Islet of Langerhans (tissue), 1 donor: ENCODE results near the gene KLHL18.
"Not testable (repeated sequence)": the region's sequence is repeated elsewhere in the genome, so short reads cannot be mapped to it uniquely, and the experiment has no call there.

Source experiments
- FAIRE-seq: peaks from one replicate; lab custom pipeline; 2011; peaks lifted over from hg19 to GRCh38; lab: Jason Lieb, UNC

KLHL18 gene

GRCh38 chr3:47282424-47283192 lies at the start of gene KLHL18, which contains the start of gene KIF9:
TSS of gene KLHL18 (plus strand) at chr3:47282944. CDS start at chr3:47282966, 22 bp downstream.
TSS of gene KIF9 (minus strand) at chr3:47282799. CDS start at chr3:47277374, 5,425 bp downstream.
- no peak for FAIRE-seq

- no peak for FAIRE-seq
Measured at GRCh38 chr3:47238017-47238416, 44.7 kb upstream of the KLHL18 start.

- no peak for FAIRE-seq
Measured at GRCh38 chr3:47239929-47240328, 42.8 kb upstream of the KLHL18 start.

- no peak for FAIRE-seq
Measured at GRCh38 chr3:47243419-47244147, 39.2 kb upstream of the KLHL18 start.

- no peak for FAIRE-seq
Measured at GRCh38 chr3:47244531-47245100, 38.1 kb upstream of the KLHL18 start.

- FAIRE-seq: no peak
Measured at GRCh38 chr3:47245271-47245670, 37.5 kb upstream of the KLHL18 start.

GRCh38 chr3:47247131-47248064 lies 35.3 kb upstream of the KLHL18 start:
- FAIRE-seq: no peak

- FAIRE-seq: no peak
Measured at GRCh38 chr3:47250309-47251060, 32.3 kb upstream of the KLHL18 start.

GRCh38 chr3:47251085-47251484 lies 31.7 kb upstream of the KLHL18 start:
- not testable (repeated sequence) for FAIRE-seq

- FAIRE-seq: no peak
Measured at GRCh38 chr3:47251689-47252088, 31.1 kb upstream of the KLHL18 start.

- FAIRE-seq: not testable (repeated sequence)
Measured at GRCh38 chr3:47256331-47256730, 26.4 kb upstream of the KLHL18 start.

GRCh38 chr3:47259114-47259513 lies 23.6 kb upstream of the KLHL18 start:
- FAIRE-seq: no peak

GRCh38 chr3:47260605-47261004 lies 22.1 kb upstream of the KLHL18 start:
- FAIRE-seq: no peak

GRCh38 chr3:47261301-47261700 lies 21.4 kb upstream of the KLHL18 start:
- FAIRE-seq: no peak

GRCh38 chr3:47265008-47265407 lies 17.7 kb upstream of the KLHL18 start:
- no peak for FAIRE-seq

GRCh38 chr3:47265725-47266428 lies 16.9 kb upstream of the KLHL18 start:
- FAIRE-seq: no peak

GRCh38 chr3:47266709-47267489 lies 15.8 kb upstream of the KLHL18 start:
- FAIRE-seq: no peak

- FAIRE-seq: no peak
Measured at GRCh38 chr3:47267490-47267824, 15.3 kb upstream of the KLHL18 start.

- no peak for FAIRE-seq
Measured at GRCh38 chr3:47270526-47270925, 12.2 kb upstream of the KLHL18 start.

- FAIRE-seq: no peak
Measured at GRCh38 chr3:47273564-47273963, 9.2 kb upstream of the KLHL18 start.
